Adrenal gland (tissue), 12 donors: ENCODE measurements around the gene SMCR8. TPM values are rescaled to one million over a fixed set of nuclear protein-coding genes. Genes with fewer than 3 reads are reported as not detected.
"Not testable (repeated sequence)": the region's sequence is repeated elsewhere in the genome, so short reads cannot be mapped to it uniquely, and the experiment has no call there.

Source experiments
- DNase-seq, 7 donors: peaks; one replicate each; pipeline ENCODE4 v3.0.0-alpha.2; 2019 to 2020
- H3K27ac ChIP-seq, 5 donors: fragments of 200-600 bp; sonication (generic) in 4 of 5; 1 replicate in 3 of 5; 2 replicates in 2 of 5; pipeline versions ENCODE4 v1.5.1 to v1.8.0; 2016 to 2020; ENCODE audit warnings: mild to moderate bottlenecking in 1 of 5
- H3K27me3 ChIP-seq: fragments of 200-600 bp; 2 replicates; pipeline ENCODE4 v1.8.0; 2021
- H3K36me3 ChIP-seq, 2 donors: fragments of 200-600 bp; replicated peaks in 1 of 2; 1 replicate in 1 of 2; 2 replicates in 1 of 2; pipeline versions ENCODE4 v1.5.1 to v1.8.0; 2018 to 2022
- H3K4me1 ChIP-seq, 2 donors: fragments of 200-600 bp; replicated peaks in 1 of 2; 1 replicate in 1 of 2; 2 replicates in 1 of 2; pipeline versions ENCODE4 v1.5.1 to v1.8.0; 2018 to 2021
- H3K4me3 ChIP-seq, 4 donors: fragments of 200-600 bp; sonication (generic) in 3 of 4; one replicate each; pipeline ENCODE4 v1.5.1; 2016 to 2018
- H3K9me3 ChIP-seq, 3 donors: fragments of 200-600 bp; sonication (generic) in 1 of 3; replicated peaks in 1 of 3; 1 replicate in 2 of 3; 2 replicates in 1 of 3; pipeline versions ENCODE4 v1.5.1 to v1.8.0; 2016 to 2021
- POLR2A ChIP-seq, 2 donors: fragments of 450-650 bp; IDR thresholded peaks; one replicate each; pipeline ENCODE4 v1.6.1; 2017; ENCODE audit warnings: antibody characterized with exemption in 2 of 2, mild to moderate bottlenecking in 2 of 2, moderate library complexity in 1 of 2
- WGBS, 4 donors: extraction: QIAGEN DNeasy Blood & Tissue Kit in 2 of 4; methylation state at CpG; one replicate each; pipeline versions ENCODE4 v1.1.5 to v1.1.7; 2013 to 2017; 5-methylcytosine and 5-hydroxymethylcytosine counted together
- intact Hi-C, 2 donors: fragments of 100-400 bp; cut with DNase I; formaldehyde crosslinking; loops; one replicate each; pipeline versions ENCODE4 v1.14.1 to v1.15.0; 2022 to 2023
- polyA plus RNA-seq, 3 donors: library from polyadenylated mRNA; stranded (reverse); fragments of 200-250 nt in 2 of 3; fragments of 350-450 nt in 1 of 3; fragmentation: Illumina TruSeq in 1 of 3; extraction: RNeasy Lipid Tissue Mini Kit (QIAGEN cat#74804) in 1 of 3; gene quantifications; one replicate each; pipeline ENCODE4 v1.2.3, GENCODE V29; 2013 to 2014
- total RNA-seq, 9 donors: library from RNA; depleted of rRNA in 4 of 9; stranded (reverse); fragments of >200 nt in 4 of 9; fragments of 120-200 nt in 1 of 9; fragmentation: NEBNext Ultra II Directional in 1 of 9; extraction: Animal tissue kit (Norgen Biotek cat#: 25700) in 1 of 9; gene quantifications; one replicate each; pipeline versions ENCODE4 v1.1.0 to v1.2.4, GENCODE V29; 2013 to 2023
- TF ChIP-seq, protein P1 (sequence below), 6 experiments: fragments of 450-650 bp in 4 of 6; fragments of 200-600 bp in 2 of 6; sonication (generic) in 1 of 6; IDR thresholded peaks; 1 replicate in 5 of 6; 2 replicates in 1 of 6; pipeline versions ENCODE4 v1.5.1 to v1.8.0; 2016 to 2021; ENCODE audit warnings: antibody characterized with exemption in 6 of 6, mild to moderate bottlenecking in 2 of 6, moderate library complexity in 1 of 6
- donor health status: healthy with polysubstance abuse.
- donor health status: Bipolar disorder and iron deficiency.
- donor health status: DM: yes; HTN: yes; CAD: no.
- donor health status: DM: no; HTN: no; CAD: no.
- donor health status: DM: no; HTN: no; CAD: no.
- donor health status: DM: yes; HTN: yes; CAD: no.

Gene SMCR8
- total and polyA plus RNA-seq, 12 donors = 1.7 to 21.4 (median 16.9) TPM

GRCh38 chr17:18280766-18281371 is 34.2 kb upstream of the SMCR8 start:
- peaks cover 0 to 96% of the 10 kb centered on the region in 2 donors for H3K36me3 ChIP-seq
- 75 to 86% (median 77%) methylated on average over 4 to 5 of the region's 5 CpGs for WGBS, 4 donors
- H3K4me1 ChIP-seq = no peaks in the 10 kb centered on the region
- no peak for DNase-seq
- H3K4me3 ChIP-seq = no peak overlapping the region
- no peaks in the 10 kb centered on the region for H3K27me3 ChIP-seq
- intact Hi-C loops = no loop called here
- no peak overlapping the region for H3K27ac ChIP-seq
- no peaks in the 10 kb centered on the region for H3K9me3 ChIP-seq
- TF ChIP-seq, protein P1, sequence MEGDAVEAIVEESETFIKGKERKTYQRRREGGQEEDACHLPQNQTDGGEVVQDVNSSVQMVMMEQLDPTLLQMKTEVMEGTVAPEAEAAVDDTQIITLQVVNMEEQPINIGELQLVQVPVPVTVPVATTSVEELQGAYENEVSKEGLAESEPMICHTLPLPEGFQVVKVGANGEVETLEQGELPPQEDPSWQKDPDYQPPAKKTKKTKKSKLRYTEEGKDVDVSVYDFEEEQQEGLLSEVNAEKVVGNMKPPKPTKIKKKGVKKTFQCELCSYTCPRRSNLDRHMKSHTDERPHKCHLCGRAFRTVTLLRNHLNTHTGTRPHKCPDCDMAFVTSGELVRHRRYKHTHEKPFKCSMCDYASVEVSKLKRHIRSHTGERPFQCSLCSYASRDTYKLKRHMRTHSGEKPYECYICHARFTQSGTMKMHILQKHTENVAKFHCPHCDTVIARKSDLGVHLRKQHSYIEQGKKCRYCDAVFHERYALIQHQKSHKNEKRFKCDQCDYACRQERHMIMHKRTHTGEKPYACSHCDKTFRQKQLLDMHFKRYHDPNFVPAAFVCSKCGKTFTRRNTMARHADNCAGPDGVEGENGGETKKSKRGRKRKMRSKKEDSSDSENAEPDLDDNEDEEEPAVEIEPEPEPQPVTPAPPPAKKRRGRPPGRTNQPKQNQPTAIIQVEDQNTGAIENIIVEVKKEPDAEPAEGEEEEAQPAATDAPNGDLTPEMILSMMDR (IDR thresholded peaks at IDR 0.05) = no peak
- no peak for TF ChIP-seq POLR2A (IDR thresholded peaks at IDR 0.05)

DNA sequence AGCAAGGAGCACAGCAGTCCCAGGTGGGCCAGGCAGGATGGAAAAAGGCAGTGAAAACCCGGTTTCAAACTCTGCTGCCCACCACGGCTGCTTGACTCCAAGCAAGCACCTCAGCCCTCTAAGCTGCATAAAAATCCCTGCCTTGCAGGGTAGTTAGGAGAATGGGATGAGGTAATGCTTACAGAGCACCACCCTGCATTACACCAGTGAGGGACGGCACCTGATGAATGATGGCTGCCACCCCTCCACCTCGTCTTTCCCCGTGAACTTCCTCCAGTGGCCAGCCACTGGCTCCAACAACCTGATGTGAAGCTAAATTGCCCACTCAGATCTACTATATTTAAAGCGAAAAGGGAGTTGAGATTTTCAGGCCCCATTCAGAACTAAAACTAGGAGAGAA is 33.3 kb upstream of the SMCR8 start:
- WGBS, 4 donors = 89 to 93% (median 93%) methylated on average over 5 to 6 of the region's 6 CpGs
- H3K27ac ChIP-seq = no peak overlapping the region
- no peaks in the 10 kb centered on the region for H3K9me3 ChIP-seq
- intact Hi-C loops = no loop called here
- H3K4me3 ChIP-seq = no peak overlapping the region
- DNase-seq = no peak
- H3K36me3 ChIP-seq = peaks cover 0 to 91% of the 10 kb centered on the region in 2 donors
- no peaks in the 10 kb centered on the region for H3K27me3 ChIP-seq
- TF ChIP-seq, protein P1 (IDR thresholded peaks at IDR 0.05) = no peak
- TF ChIP-seq POLR2A (IDR thresholded peaks at IDR 0.05) = no peak
- no peaks in the 10 kb centered on the region for H3K4me1 ChIP-seq

- Histone ChIP-seq H3K9me3 (no peaks in the 10 kb centered on the region), H3K4me3 (no peak overlapping the region), H3K27me3 (no peaks in the 10 kb centered on the region), H3K27ac (no peak overlapping the region), H3K4me1 (no peaks in the 10 kb centered on the region), H3K36me3 (peaks cover 0 to 75% of the 10 kb centered on the region in 2 donors)
- intact Hi-C loops = no loop called here
- 92 to 99% (median 97%) methylated on average over 7 to 11 of the region's 11 CpGs for WGBS, 4 donors
- no peak for DNase-seq
- no peak for TF ChIP-seq POLR2A (IDR thresholded peaks at IDR 0.05)
- TF ChIP-seq, protein P1 (IDR thresholded peaks at IDR 0.05) = no peak
These were observed 29.8 kb upstream of the SMCR8 start for GRCh38 chr17:18285296-18285695.

- no peak overlapping the region for H3K4me3 ChIP-seq
- H3K9me3 ChIP-seq = no peaks in the 10 kb centered on the region
- H3K36me3 ChIP-seq = peaks cover 0 to 58% of the 10 kb centered on the region in 2 donors
- WGBS, 4 donors = 93 to 96% (median 94%) methylated on average over 15 of the region's 15 CpGs
- no peak overlapping the region for H3K27ac ChIP-seq
- no peak for DNase-seq
- TF ChIP-seq, protein P1 (IDR thresholded peaks at IDR 0.05) = no peak
- TF ChIP-seq POLR2A (IDR thresholded peaks at IDR 0.05) = no peak
- no peaks in the 10 kb centered on the region for H3K4me1 ChIP-seq
- intact Hi-C loops = no loop called here
- no peaks in the 10 kb centered on the region for H3K27me3 ChIP-seq
These were observed 23.2 kb upstream of the SMCR8 start for GRCh38 chr17:18291718-18292540.

- DNase-seq, H3K27me3 ChIP-seq, H3K27ac ChIP-seq, H3K4me3 ChIP-seq, H3K4me1 ChIP-seq, intact Hi-C loops, H3K9me3 ChIP-seq: not testable (repeated sequence)
- WGBS, 4 donors = 95 to 97% methylated on average over 22 to 26 of the region's 30 CpGs; no CpG with 5 or more reads in 2 of the 4 donors
- H3K36me3 ChIP-seq = peaks cover 0 to 59% of the 10 kb centered on the region in 2 donors
These were observed 17.0 kb upstream of the SMCR8 start for GRCh38 chr17:18298061-18298460.
